ENCODE data around the gene PHACTR1.
A peak's percentile ranks its signal among the peaks of the same experiment; 100 is the strongest.

PHACTR1 gene

DNA sequence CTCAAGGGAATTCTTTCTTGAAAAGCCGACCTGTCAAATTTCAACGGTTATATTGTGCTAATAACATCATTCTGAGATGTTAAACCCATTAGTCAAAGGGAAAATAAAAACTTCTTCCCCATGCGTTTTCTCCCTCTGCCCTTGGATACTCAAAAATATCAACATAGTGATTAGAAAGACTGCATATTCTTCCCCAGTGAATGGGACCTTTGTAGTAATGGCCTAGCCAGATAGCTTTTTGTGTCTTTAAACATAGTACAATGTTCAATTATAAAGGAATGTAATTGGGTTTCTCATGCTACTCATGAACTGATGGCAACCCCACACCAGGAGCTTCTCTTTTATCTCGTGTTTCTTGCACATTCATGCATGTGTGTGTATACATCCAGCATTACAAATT is 69.4 kb downstream of the PHACTR1 start:
- Histone ChIP-seq H3K27ac (no peak overlapping the region), H3K4me3 (no peak overlapping the region), H3K4me2 (no peak overlapping the region), H3K27me3 (no peaks in the 10 kb centered on the region), H3K36me3 (no peaks in the 10 kb centered on the region), H3K9me3 (replicated peaks in 1 of 11) (no peaks in the 10 kb centered on the region), H3K4me1 (no peaks in the 10 kb centered on the region), H4K20me1 (no peaks in the 10 kb centered on the region), H3K9ac (no peak overlapping the region)
- no peak for TF ChIP-seq Cebpa-rat (IDR thresholded peaks at IDR 0.05)

GRCh38 chr6:12791371-12791770 is 74.8 kb downstream of the PHACTR1 start:
- H3K9ac ChIP-seq = no peak overlapping the region
- H3K4me1 ChIP-seq = no peaks in the 10 kb centered on the region
- no peak overlapping the region for H3K4me3 ChIP-seq
- TF ChIP-seq Cebpa-rat (IDR thresholded peaks at IDR 0.05) = no peak
- H3K27me3 ChIP-seq = no peaks in the 10 kb centered on the region
- H3K9me3 ChIP-seq (replicated peaks in 1 of 11) = no peaks in the 10 kb centered on the region
- H3K4me2 ChIP-seq = no peak overlapping the region
- no peaks in the 10 kb centered on the region for H4K20me1 ChIP-seq
- H3K27ac ChIP-seq = no peak overlapping the region
- H3K36me3 ChIP-seq = no peaks in the 10 kb centered on the region

DNA sequence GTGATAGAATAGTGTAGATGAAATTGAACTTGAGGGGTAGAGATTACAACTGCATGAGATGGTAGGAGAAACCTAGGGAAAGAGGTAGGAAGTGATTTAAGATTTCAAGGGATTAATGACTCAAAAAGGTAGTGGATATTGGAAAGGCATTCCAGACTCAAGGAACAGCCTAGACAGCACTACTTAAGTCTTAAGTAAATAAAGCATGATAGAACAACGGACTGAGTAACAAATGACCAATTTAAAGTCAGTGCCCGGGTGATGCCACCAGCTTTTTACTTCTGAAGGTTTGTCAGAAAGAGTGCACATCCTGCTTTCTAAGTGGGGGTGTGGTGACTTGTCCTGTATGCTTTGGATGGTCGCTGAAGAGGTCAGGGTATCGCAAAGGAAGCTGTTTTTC is 81.8 kb downstream of the PHACTR1 start:
- Histone ChIP-seq H3K36me3 (no peaks in the 10 kb centered on the region), H4K20me1 (no peaks in the 10 kb centered on the region), H3K4me2 (no peak overlapping the region), H3K4me1 (no peaks in the 10 kb centered on the region), H3K27ac (no peak overlapping the region), H3K9ac (no peak overlapping the region), H3K4me3 (no peak overlapping the region), H3K27me3 (no peaks in the 10 kb centered on the region), H3K9me3 (replicated peaks in 1 of 11) (no peaks in the 10 kb centered on the region)
- TF ChIP-seq Cebpa-rat (IDR thresholded peaks at IDR 0.05) = no peak

DNA sequence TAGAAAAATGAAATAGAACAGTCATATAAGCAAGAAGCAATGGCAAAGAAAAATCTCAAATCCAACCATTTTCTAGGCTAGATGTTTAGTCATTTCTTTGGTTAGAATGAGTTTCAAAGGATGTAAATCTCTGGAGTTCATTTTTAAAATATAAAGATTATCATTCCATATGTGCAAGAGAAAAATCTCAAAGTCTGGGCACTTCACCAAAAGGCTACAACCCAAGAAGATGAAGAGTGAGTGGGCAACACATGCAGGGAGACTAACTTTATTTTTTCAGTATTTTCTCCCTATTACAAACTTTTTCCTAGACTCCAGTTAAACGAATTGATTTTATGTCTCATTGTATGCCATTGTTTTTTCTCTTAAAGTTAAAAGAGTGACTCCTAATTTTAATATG is 83.6 kb downstream of the PHACTR1 start:
- Histone ChIP-seq H3K9ac (no peak overlapping the region), H3K27me3 (no peaks in the 10 kb centered on the region), H3K4me3 (no peak overlapping the region), H3K4me1 (peaks cover 0 to 10% (median 0%) of the 10 kb centered on the region in 10 experiments; a peak in 6 of 20 replicates), H3K36me3 (no peaks in the 10 kb centered on the region), H4K20me1 (no peaks in the 10 kb centered on the region), H3K9me3 (replicated peaks in 1 of 11) (no peaks in the 10 kb centered on the region), H3K4me2 (no peak overlapping the region), H3K27ac (no peak overlapping the region)
- TF ChIP-seq Cebpa-rat (IDR thresholded peaks at IDR 0.05) = no peak

DNA sequence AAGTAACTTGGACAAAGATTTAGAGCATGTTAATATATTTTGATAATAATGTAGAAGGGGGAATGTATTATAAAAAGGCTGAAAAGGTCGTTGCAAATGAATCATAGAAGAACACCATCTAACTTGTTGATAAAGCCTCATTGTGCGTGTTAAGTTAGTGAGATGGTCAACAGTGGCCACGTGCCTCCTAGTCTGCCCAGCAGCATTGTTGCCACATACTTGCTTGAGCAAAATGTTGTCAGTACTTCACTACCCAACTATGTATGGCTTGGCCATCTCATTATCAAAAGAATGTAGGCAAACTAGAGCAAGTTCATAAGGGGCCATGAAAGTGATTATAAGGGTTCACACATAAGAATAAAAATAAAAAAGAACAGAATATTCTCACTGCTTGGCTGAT is 84.6 kb downstream of the PHACTR1 start:
- H3K36me3 ChIP-seq = no peaks in the 10 kb centered on the region
- no peaks in the 10 kb centered on the region for H3K27me3 ChIP-seq
- no peaks in the 10 kb centered on the region for H3K9me3 ChIP-seq (replicated peaks in 1 of 11)
- H3K27ac ChIP-seq = no peak overlapping the region
- H3K4me1 ChIP-seq = peaks cover 0 to 18% (median 0%) of the 10 kb centered on the region in 10 experiments; a peak in 6 of 20 replicates
- H3K4me3 ChIP-seq = no peak overlapping the region
- no peak overlapping the region for H3K4me2 ChIP-seq
- no peak overlapping the region for H3K9ac ChIP-seq
- TF ChIP-seq Cebpa-rat (IDR thresholded peaks at IDR 0.05) = no peak
- no peaks in the 10 kb centered on the region for H4K20me1 ChIP-seq

DNA sequence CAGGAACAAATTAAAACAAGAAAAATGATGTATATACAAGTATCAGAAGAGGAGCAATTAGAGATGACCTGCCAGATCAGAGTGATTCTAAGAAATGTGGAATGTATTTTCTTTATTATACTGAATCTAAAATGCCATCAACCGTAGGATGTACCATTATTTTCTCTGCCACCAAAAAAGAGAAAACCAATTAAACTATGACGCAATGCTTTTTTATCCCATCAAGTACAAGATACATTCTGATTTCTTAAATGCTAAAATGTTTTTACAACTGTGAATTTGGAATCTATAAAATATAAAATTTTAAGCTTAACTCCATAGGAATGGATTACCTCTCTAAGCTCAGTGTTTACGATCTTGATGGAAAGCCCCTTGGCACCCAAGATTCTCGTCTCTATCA is 85.9 kb downstream of the PHACTR1 start:
- peak in 1 of 11 experiments; percentile 24; a peak in 1 of 22 replicates for TF ChIP-seq Cebpa-rat (IDR thresholded peaks at IDR 0.05)
- H3K9ac ChIP-seq = no peak overlapping the region
- no peak overlapping the region for H3K27ac ChIP-seq
- peaks cover 0 to 30% (median 0%) of the 10 kb centered on the region in 10 experiments; a peak in 6 of 20 replicates for H3K4me1 ChIP-seq
- H3K36me3 ChIP-seq = no peaks in the 10 kb centered on the region
- H4K20me1 ChIP-seq = no peaks in the 10 kb centered on the region
- H3K4me2 ChIP-seq = no peak overlapping the region
- no peaks in the 10 kb centered on the region for H3K9me3 ChIP-seq (replicated peaks in 1 of 11)
- no peaks in the 10 kb centered on the region for H3K27me3 ChIP-seq
- H3K4me3 ChIP-seq = no peak overlapping the region

- Histone ChIP-seq H3K27ac (no peak overlapping the region), H3K4me1 (peaks cover 0 to 30% (median 0%) of the 10 kb centered on the region in 10 experiments; a peak in 6 of 20 replicates), H3K4me2 (no peak overlapping the region), H3K4me3 (no peak overlapping the region), H3K9me3 (replicated peaks in 1 of 11) (no peaks in the 10 kb centered on the region), H4K20me1 (no peaks in the 10 kb centered on the region), H3K27me3 (no peaks in the 10 kb centered on the region), H3K36me3 (no peaks in the 10 kb centered on the region), H3K9ac (no peak overlapping the region)
- TF ChIP-seq Cebpa-rat (IDR thresholded peaks at IDR 0.05) = no peak
Observed at GRCh38 chr6:12803486-12803885, 86.9 kb downstream of the PHACTR1 start.

DNA sequence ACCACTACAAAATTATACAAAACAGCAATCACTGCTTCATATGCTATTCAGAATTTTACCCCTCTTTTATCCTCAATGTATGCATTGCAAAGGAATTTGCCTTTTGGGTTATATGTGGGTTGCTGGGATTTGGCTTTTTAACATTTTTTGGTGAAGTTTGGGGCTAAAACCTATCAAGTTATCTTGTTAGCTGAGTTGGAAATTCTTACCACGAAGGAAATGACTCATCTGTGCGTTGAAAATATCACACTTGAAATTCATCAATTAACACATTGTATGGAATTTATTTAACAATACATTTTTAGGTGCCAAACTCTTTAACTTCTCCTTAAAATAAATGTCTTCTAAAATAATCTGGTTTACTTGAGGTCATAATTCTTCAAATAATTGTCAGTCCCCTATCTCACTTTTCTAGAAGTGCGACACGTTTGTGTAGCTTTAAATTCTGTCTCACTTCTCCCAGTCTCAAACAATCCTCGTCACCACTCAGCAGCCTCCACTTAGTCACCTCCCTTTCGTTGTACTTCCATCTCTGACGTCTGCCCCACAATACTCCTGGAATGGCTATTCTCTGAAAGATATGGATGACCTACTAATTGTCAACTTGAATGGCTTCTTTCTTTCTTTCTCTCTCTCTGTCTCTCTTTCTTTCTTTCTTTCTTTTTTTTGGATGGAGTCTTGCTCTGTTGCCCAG is 88.5 kb downstream of the PHACTR1 start:
- Histone ChIP-seq H3K36me3 (no peaks in the 10 kb centered on the region), H3K9me3 (replicated peaks in 1 of 11) (no peaks in the 10 kb centered on the region), H3K27me3 (no peaks in the 10 kb centered on the region), H4K20me1 (no peaks in the 10 kb centered on the region), H3K9ac (no peak overlapping the region), H3K27ac (no peak overlapping the region), H3K4me2 (peak overlapping the region in 3 of 11 experiments; percentile 10 to 44 (median 40); a peak in 6 of 22 replicates), H3K4me3 (no peak overlapping the region), H3K4me1 (peaks cover 0 to 30% (median 0%) of the 10 kb centered on the region in 10 experiments; a peak in 6 of 20 replicates)
- no peak for TF ChIP-seq Cebpa-rat (IDR thresholded peaks at IDR 0.05)

DNA sequence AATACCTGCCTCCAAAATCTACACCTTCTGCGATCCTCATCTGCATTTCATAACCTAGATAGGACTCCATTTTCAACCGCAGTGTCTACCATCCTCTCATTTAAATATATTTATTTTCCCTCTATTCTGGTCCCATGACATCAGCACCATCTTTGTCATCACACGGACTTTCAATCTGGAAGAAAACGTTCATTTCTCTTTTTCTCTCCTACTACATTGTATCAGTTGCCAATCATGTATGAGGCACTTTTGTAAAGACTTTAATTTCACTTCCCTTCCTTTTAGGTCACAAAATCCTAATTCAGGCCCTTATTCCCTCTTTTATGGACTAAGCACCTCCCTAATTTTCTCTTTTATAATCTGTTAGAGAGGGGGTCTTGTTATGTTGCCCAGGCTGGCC is 89.6 kb downstream of the PHACTR1 start:
- peak overlapping the region in 2 of 11 experiments; percentile 24 to 44; a peak in 2 of 22 replicates for H3K4me2 ChIP-seq
- H3K27ac ChIP-seq = peak overlapping the region in 3 of 11 experiments; percentile 7 to 21 (median 12); a peak in 1 of 22 replicates
- H3K9me3 ChIP-seq (replicated peaks in 1 of 11) = no peaks in the 10 kb centered on the region
- peaks cover 0 to 30% (median 0%) of the 10 kb centered on the region in 10 experiments; a peak in 6 of 20 replicates for H3K4me1 ChIP-seq
- no peak for TF ChIP-seq Cebpa-rat (IDR thresholded peaks at IDR 0.05)
- no peaks in the 10 kb centered on the region for H4K20me1 ChIP-seq
- H3K9ac ChIP-seq = no peak overlapping the region
- H3K27me3 ChIP-seq = no peaks in the 10 kb centered on the region
- H3K36me3 ChIP-seq = no peaks in the 10 kb centered on the region
- no peak overlapping the region for H3K4me3 ChIP-seq

DNA sequence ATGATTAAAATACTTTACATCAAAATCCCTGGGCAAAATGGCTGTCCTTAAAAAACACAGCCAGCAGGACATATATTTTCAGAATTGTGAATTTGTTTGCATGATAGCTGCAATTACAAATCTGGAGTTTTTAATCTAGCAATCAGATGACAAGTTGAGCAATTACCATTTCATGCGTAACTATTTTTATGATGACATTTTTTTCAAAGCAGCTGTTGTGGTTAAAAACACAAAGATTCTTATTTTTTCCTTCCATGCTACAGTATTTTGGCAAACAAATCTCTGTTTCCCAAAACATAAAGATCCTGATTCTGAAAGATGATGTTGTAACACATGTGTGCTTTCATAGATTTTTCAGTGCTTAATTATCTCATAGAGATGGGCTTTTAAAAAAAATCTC is 90.2 kb downstream of the PHACTR1 start:
- Histone ChIP-seq H3K27me3 (no peaks in the 10 kb centered on the region), H4K20me1 (no peaks in the 10 kb centered on the region), H3K9ac (no peak overlapping the region), H3K4me2 (peak overlapping the region in 1 of 11 experiments; percentile 24; a peak in 1 of 22 replicates), H3K27ac (0 out of 22 replicates have a peak overlapping the region, but pooled peaks of 1 of the 11 experiments have one; percentile 21), H3K9me3 (replicated peaks in 1 of 11) (no peaks in the 10 kb centered on the region), H3K4me1 (peaks cover 0 to 30% (median 0%) of the 10 kb centered on the region in 10 experiments; a peak in 6 of 20 replicates), H3K36me3 (no peaks in the 10 kb centered on the region), H3K4me3 (no peak overlapping the region)
- no peak; a peak in 1 of 22 replicates for TF ChIP-seq Cebpa-rat (IDR thresholded peaks at IDR 0.05)
